OCI-LY3 (cell line): ENCODE measurements around the gene KLHL13.
"Not testable (repeated sequence)": the region's sequence is repeated elsewhere in the genome, so short reads cannot be mapped to it uniquely, and the experiment has no call there.

Experiments
- EZH2phosphoT487 ChIP-seq: fragments of 200-600 bp; shearing (Covaris generic); IDR thresholded peaks from 2 replicates; pipeline ENCODE4 v1.6.1; 2018; ENCODE audit warnings: antibody characterized with exemption, mixed run types, low read depth
- TF ChIP-seq, protein P1 (sequence below): fragments of 200-600, 300-600 bp; sonication (generic); IDR thresholded peaks from 2 replicates; pipeline ENCODE4 v1.5.1; 2014; ENCODE audit warnings: antibody characterized with exemption, low read length, low read depth

- TF ChIP-seq, protein P1, sequence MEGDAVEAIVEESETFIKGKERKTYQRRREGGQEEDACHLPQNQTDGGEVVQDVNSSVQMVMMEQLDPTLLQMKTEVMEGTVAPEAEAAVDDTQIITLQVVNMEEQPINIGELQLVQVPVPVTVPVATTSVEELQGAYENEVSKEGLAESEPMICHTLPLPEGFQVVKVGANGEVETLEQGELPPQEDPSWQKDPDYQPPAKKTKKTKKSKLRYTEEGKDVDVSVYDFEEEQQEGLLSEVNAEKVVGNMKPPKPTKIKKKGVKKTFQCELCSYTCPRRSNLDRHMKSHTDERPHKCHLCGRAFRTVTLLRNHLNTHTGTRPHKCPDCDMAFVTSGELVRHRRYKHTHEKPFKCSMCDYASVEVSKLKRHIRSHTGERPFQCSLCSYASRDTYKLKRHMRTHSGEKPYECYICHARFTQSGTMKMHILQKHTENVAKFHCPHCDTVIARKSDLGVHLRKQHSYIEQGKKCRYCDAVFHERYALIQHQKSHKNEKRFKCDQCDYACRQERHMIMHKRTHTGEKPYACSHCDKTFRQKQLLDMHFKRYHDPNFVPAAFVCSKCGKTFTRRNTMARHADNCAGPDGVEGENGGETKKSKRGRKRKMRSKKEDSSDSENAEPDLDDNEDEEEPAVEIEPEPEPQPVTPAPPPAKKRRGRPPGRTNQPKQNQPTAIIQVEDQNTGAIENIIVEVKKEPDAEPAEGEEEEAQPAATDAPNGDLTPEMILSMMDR: not testable (repeated sequence)
- TF ChIP-seq EZH2phosphoT487: not testable (repeated sequence)
These were observed 7.6 kb upstream of the KLHL13 start for GRCh38 chrX:118124243-118124642.
